Activated CD8-positive, alpha-beta memory T cell treated with anti-CD3 and anti-CD28 coated beads for 4 hours (primary cell): ENCODE measurements around the gene SLX9.

ENCODE experiments used
- DNase-seq, 2 donors: peaks; one replicate each; pipeline ENCODE4 v3.0.0-alpha.2; 2020; ENCODE audit warnings: low read depth in 2 of 2

Gene SLX9

DNA sequence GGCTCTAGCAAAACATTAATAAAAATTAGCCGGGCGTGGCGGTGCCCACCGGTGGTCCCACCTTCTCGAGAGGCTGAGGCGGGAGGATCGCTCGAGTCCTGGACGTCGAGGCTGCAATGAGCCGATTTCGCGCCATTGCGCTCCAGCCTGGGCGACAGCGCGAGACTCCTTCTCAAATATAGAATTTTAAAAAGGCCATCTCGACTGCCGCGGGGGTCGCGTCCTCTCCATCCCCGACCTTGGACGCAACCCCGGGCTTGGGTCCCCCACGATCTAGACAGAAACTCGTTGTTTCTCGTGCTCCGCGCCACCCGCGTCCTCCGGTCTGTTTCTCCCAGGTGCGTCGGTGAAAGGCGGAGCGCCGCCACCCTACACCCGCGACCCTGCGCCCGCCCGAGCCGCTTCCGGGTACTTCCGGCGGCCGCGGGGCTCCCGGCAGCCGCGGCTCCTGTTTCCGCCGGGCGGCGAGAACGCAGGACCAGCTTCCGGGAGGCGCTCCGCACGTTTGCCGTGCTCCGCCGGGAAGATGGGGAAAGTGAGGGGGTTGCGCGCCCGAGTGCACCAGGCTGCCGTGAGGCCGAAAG lies at the start of gene SLX9:
SLX9 (plus strand) TSS at position 498 of the 584 bp plus-strand sequence; CDS start at position 527, 29 bp downstream.
- peak; percentile 51 to 67 for DNase-seq

GRCh38 chr21:44890338-44890931 lies 49.4 kb upstream of the SLX9 start:
- no peak for DNase-seq

DNA sequence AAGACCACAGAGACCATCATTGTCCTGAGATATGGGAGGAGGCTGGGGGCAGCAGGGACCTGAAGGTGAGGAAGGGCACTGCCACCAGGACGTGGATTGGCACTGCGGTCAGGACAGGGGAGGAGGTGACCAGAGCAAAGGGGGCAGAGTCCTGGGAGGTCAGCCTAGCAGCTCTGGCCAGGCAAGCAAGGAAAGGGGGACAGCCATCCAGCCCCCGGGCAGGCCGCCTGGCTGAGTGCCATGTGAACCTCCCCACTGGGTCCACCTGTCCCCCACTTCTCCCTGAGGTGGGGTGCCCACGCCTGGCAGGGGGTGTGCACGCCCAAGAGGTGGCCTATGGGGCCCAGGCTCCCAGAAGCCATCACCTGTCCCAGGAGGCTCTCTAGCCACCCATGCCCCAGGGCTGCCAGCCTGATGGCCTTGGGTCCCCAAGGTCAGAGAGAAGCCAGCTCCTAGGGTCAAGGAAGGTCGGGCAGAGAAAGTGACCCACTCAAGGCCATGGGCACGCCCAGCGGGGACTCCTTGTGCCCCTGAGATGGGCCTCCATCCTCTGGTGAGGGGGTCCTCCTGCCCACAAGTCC lies 48.8 kb upstream of the SLX9 start:
- no peak for DNase-seq

- no peak for DNase-seq
Observed at GRCh38 chr21:44891631-44892031, 48.2 kb upstream of the SLX9 start.

DNA sequence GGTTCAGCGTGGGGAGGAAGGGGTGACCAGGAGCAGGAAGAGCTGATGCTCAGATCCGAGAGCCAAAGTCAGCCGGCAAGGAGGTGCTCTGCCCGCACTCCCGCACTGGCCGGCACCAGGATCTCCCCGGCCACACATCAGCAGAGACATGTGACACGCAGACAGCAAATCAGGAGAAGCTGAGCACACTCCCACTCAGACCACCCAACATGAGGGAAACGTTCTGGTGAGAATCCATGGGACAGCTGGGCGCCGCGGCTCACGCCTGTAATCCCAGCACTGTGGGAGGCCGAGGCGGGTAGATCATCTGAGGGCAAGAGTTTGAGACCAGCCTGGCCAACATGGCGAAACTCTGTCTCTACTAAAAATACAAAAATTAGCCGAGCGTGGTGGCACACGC lies 47.7 kb upstream of the SLX9 start:
- no peak for DNase-seq

GRCh38 chr21:44892536-44893277 lies 47.1 kb upstream of the SLX9 start:
- peak; percentile 57 to 63 for DNase-seq

DNA sequence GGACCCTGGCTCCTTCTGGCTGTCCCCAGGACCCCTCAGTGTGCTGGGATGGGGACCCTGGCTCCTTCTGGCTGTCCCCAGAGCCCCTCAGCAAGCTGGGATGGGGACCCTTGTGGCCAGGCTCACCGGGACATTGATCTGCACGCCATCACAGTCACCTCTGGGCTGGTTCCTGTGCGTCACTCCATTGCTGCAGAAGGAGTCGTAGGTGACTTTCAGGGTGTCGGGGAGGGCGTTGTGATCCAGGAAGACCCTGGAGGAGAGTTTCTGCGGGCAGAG lies 46.6 kb upstream of the SLX9 start:
- no peak for DNase-seq

DNA sequence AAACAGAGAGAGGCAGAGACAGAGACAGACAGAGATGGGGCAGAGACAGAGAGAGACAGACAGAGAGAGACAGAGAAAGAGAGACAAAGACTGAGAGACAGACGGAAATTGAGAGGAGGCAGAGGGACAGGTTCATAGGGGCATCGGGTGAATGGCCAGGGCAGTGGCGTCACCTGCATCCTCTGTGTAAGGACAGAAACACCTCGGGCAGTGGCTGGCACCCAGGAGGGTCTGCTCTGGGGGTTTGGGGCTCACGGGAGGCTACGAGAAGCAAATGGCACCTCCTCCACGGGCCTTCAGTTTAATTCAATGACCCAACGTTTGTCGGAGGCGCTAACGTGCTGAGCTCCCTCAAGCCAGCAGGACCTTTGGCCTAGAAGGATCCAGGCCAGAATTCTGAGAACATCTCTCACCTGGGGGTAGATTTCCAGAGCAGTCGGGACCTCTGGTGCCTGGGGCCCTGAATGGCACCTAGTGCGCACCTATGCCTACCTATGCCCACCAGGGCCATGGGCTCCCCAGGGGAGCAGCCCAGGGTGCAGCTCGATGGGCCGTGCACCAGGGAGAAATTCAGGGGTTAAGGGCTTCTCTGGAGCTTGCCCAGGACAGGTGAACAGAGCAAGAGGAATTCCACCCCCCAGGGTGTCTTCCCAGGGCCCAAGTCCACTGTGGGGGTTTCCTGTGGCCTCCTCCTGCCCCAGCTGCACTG lies 45.7 kb upstream of the SLX9 start:
- no peak for DNase-seq

DNA sequence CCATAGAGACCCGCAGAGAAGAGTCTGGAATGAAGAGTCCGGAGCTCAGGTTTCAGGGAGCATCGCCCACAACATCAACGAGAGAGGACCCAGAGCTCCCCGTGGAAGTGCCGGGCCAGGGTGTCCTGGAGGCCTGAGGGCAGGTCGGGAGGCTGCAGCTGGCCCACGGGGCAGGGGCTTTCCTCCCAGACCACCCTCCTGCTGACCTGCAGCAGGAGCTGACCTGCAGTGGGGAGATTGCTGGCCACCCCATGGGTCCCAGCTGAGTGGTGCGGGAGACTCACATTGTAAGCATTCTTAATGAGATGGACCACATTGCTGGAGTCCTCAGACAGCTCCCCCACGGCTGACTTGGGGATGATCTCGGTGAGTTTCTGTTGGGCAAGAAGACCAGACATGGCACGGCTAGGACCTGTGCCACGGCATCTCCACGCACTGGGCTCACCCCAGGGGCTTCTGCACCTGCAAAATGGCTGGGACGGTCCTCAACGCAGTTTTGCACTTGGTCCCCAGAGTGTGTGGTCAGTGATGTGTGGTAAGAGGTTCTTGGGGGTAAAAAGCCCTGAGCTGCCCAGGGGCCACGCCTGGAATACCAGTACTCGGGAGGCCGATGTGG lies 45.0 kb upstream of the SLX9 start:
- DNase-seq: no peak

- no peak for DNase-seq
Observed at GRCh38 chr21:44895859-44896258, 44.0 kb upstream of the SLX9 start.

GRCh38 chr21:44896561-44897286 lies 43.1 kb upstream of the SLX9 start:
- no peak for DNase-seq

DNA sequence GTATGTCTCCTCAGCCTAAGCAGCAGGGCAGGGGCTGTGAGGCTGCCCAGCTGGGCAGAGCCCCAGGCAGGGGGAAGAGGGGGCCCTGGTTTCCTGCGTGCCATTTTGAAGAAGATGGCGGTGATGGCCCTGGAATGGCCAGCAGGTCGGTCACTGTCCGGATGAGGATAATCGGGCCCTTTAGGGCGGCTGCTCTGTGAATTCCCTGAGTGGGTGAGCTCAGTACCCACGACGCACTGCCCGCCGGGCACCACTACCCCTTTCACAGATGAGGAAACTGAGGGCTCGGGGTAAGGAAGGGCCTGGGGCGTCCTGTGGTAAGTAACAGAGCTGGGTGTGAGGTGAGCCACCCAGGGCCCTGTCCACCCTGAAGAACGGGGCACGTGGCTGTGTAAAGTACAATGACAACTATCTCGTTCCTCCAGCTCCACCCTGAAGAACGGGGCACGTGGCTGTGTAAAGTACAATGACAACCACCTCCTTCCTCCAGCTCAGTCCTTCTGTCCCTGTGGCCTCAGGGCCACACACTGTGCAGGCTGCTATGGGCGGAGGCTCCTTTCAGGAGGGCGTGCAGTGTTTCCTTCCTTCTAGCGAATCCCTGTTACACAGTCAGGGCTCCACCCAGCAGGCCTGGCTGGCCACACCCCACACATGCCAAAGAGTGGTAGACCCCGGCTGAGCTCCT lies 42.4 kb upstream of the SLX9 start:
- DNase-seq: no peak

GRCh38 chr21:44898011-44898488 lies 41.8 kb upstream of the SLX9 start:
- no peak for DNase-seq

DNA sequence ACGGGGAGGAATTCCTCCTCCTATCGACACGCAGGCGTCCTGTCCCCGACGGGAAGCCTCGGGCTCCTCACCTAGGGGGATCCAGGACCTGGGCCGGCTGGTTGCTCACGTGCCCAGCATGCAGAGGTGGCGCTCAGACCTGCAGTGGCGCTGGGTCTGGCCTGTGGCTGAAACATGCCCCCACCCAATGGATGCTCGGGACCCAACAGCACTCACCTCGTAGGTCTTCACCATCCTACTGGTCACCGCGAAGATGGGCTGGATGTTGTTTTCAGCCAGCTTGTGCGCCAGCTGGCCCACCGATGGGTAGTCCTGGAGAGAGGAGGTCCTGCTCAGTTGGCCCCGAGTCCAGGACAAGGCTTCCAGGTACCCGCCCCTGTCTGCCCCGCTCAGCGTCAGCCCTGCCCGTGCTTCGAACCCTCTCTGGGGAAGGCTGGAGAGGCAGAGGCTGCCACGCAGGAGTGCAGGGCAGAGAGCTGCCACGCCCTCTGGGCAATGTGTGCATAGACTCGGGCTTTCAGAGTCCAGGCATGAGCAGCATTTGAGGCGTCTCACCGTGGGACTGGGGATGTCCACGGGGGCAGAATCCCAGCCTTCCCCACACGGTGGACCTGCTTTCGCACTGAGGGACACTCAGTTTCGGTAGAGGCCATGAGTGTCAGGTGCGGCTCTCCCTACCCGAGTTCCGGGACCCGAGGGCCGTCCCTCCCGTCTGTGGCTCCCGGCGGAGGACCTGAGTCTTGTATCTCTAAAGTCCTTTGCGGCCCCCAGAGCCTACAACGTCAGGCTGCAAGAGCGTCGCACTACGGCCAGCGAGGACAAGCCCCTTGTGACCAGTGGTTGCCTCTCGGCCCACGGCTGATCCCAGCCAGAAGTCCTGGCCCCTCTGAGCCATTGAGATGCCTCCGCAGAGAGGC lies 40.7 kb upstream of the SLX9 start:
- DNase-seq: no peak

DNA sequence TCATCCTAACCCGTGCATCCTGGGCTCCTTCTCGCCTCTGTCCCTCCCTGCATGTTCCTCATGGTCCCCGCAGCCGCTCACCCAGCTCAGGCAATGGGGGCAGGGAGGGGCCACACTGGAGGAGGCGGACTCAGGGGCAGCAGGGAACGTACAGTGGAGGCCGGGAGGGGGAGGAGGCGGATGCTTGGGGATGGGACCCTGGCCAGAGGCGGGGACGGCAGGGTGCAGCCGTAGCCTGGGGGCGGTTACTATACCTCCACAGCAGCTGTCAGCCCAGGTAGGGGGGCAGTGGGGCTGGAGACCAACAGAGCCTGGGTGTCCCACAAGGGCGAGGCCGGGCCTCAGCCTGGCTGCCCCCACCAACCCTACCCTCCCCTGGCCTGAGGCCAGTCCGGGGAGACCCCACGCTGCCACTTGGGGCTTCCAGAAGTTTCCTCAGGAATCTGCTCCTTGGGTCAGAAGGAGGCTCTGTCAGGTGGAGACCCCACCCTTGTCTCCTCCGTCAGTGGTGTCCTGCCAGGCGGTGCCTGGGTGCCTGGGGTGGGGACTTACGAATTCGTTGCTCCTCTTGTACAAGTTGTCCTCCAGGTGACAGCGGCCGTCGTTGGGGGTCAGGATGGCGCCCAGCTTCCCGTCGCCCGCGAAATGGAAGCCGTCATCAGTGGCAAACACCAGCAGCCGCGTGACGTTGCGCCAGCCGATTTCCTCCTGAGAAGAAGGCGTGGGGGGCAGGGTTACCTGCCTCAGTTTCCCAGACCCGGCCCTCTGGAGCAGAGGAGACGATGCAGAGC lies 39.9 kb upstream of the SLX9 start:
- no peak for DNase-seq

- DNase-seq: no peak
Observed at GRCh38 chr21:44900559-44901251, 39.1 kb upstream of the SLX9 start.

DNA sequence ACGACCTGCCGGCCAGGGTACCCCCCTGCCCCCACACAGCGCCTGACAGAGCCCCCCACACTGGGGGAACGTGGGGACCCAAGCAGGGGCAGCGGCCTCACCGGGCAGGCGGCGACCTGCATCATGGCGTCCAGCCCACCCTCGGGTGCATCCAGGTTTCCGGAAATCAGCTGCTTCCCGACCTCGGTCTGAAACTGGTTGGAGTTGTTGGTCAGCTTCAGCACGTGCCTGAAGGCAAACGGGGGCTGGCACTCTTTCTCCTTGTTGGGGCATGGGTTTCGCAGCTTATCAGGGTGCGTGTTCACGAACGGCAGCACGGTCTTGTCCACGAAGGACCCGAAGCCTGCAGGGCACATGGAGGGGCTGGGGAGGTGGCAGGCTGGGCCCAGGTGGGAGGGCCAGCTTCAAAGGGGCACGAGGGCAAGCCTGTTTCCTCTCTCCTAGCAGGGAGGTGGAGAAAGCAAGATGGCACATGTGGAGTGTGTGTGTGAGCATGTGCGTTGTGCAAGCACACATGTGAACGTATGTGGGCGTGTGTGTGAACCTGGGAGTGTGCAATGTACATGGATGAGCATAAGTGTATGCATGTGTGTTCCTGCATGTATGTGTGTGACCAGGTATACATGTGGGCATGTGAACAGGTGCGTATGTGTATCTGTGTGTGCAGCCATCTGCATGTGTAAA lies 38.3 kb upstream of the SLX9 start:
- DNase-seq: no peak
